Ovary (tissue), 9 donors: ENCODE results near the gene APEX2. TPM values are rescaled to one million over a fixed set of nuclear protein-coding genes. Genes with fewer than 3 reads are reported as not detected.

ENCODE experiments used
- DNase-seq, 5 donors: peaks; one replicate each; pipeline ENCODE4 v3.0.0-alpha.2; 2019 to 2020
- H3K27ac ChIP-seq, 2 donors: fragments of 200-600 bp; one replicate each; pipeline versions ENCODE4 v1.5.1 to v1.8.0; 2019 to 2022
- H3K27me3 ChIP-seq: fragments of 200-600 bp; one replicate; pipeline ENCODE4 v1.8.0; 2022
- H3K36me3 ChIP-seq: fragments of 200-600 bp; sonication (generic); one replicate; pipeline ENCODE4 v1.5.1; 2019
- H3K4me1 ChIP-seq: one replicate; pipeline ENCODE4 v1.8.1; 2013; ENCODE audit warnings: mild to moderate bottlenecking, moderate library complexity; ENCODE audit not compliant: insufficient read depth
- H3K4me3 ChIP-seq: fragments of 200-600 bp; sonication (generic); one replicate; pipeline ENCODE4 v1.5.1; 2017
- H3K9me3 ChIP-seq, 2 donors: fragments of 200-600 bp in 1 of 2; sonication (generic) in 1 of 2; one replicate each; pipeline versions ENCODE4 v1.5.1 to v1.8.1; 2013 to 2019; ENCODE audit warnings: mild to moderate bottlenecking in 1 of 2, moderate library complexity in 1 of 2
- EP300 ChIP-seq: sonication (generic); formaldehyde crosslinking; IDR thresholded peaks from one replicate; pipeline ENCODE4 v1.6.1; 2017; ENCODE audit warnings: antibody characterized with exemption
- POLR2A ChIP-seq: fragments of 450-650 bp; IDR thresholded peaks from one replicate; pipeline ENCODE4 v1.6.1; 2017; ENCODE audit warnings: antibody characterized with exemption, mild to moderate bottlenecking, moderate library complexity
- WGBS, 3 donors: extraction: QIAGEN DNeasy Blood & Tissue Kit in 1 of 3; methylation state at CpG; one replicate each; pipeline versions ENCODE4 v1.1.5 to v1.1.7; 2013 to 2017; 5-methylcytosine and 5-hydroxymethylcytosine counted together
- intact Hi-C, 4 donors: fragments of 100-400 bp; cut with DNase I; formaldehyde crosslinking; loops; one replicate each; pipeline versions ENCODE4 v1.11.0 to v1.15.1; 2022 to 2023
- polyA plus RNA-seq, 2 donors: library from polyadenylated mRNA; stranded (reverse); fragments of 200-250 nt in 1 of 2; fragments of 350-450 nt in 1 of 2; fragmentation: Illumina TruSeq in 1 of 2; extraction: RNeasy Lipid Tissue Mini Kit (QIAGEN cat#74804) in 1 of 2; gene quantifications; one replicate each; pipeline ENCODE4 v1.2.3, GENCODE V29; 2013 to 2014
- total RNA-seq, 7 donors: library from RNA; depleted of rRNA in 2 of 7; stranded (reverse); fragments of >200 nt in 2 of 7; fragmentation: NEBNext Ultra II Directional in 3 of 7; extraction: Animal tissue kit (Norgen Biotek cat#: 25700) in 3 of 7; gene quantifications; one replicate each; pipeline versions ENCODE4 v1.1.0 to v1.2.4, GENCODE V29; 2016 to 2023
- TF ChIP-seq, protein P1 (sequence below), 3 donors: fragments of 450-650 bp in 2 of 3; fragments of 200-600 bp in 1 of 3; IDR thresholded peaks; one replicate each; pipeline versions ENCODE4 v1.5.1 to v1.8.0; 2016 to 2022; ENCODE audit warnings: antibody characterized with exemption in 3 of 3, mild to moderate bottlenecking in 1 of 3
- donor health status: DM: no; HTN: no; CAD: no; lungs with moderate emphysema.
- donor health status: DM: no; HTN: no; CAD: no.
- donor health status: Bipolar disorder and iron deficiency.
- donor health status: DM: yes; HTN: yes; CAD: no.
- donor health status: DM: no; HTN: no; CAD: no.
- donor health status: DM: yes; HTN: yes; CAD: no.

The APEX2 gene
- total and polyA plus RNA-seq, 9 donors, result 8.7 to 18.5 (median 11.7) TPM

DNA sequence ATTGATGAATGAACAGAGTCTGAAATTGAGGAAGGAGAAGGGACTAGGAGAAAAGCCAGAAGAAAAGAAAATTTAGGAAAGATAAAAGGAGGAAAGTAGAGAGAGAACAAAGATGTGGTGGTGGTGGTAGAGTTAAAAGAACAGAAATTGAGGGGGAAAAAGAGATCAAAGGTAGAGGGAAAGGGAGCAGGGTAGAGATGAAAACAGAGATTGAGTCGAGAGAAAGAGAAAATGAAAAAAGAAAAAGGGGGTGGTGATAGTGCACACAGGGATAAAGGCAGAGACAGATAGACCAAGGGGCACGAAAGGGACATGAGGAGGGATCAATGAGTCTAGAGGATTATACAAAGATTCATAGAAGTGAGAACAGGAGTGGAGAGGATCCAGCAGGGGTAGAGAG, 26.7 kb downstream of the APEX2 start:
- Histone ChIP-seq H3K4me3 (no peak overlapping the region), H3K9me3 (no peaks in the 10 kb centered on the region), H3K27me3 (no peaks in the 10 kb centered on the region), H3K27ac (no peak overlapping the region), H3K36me3 (no peaks in the 10 kb centered on the region), H3K4me1 (no peaks in the 10 kb centered on the region)
- WGBS, 3 donors, result 56 to 63% (median 60%) methylated on average over 2 of the region's 2 CpGs
- DNase-seq, result no peak
- intact Hi-C loops, result no loop called here
- TF ChIP-seq EP300 (no peak), POLR2A (no peak)
- TF ChIP-seq, protein P1, sequence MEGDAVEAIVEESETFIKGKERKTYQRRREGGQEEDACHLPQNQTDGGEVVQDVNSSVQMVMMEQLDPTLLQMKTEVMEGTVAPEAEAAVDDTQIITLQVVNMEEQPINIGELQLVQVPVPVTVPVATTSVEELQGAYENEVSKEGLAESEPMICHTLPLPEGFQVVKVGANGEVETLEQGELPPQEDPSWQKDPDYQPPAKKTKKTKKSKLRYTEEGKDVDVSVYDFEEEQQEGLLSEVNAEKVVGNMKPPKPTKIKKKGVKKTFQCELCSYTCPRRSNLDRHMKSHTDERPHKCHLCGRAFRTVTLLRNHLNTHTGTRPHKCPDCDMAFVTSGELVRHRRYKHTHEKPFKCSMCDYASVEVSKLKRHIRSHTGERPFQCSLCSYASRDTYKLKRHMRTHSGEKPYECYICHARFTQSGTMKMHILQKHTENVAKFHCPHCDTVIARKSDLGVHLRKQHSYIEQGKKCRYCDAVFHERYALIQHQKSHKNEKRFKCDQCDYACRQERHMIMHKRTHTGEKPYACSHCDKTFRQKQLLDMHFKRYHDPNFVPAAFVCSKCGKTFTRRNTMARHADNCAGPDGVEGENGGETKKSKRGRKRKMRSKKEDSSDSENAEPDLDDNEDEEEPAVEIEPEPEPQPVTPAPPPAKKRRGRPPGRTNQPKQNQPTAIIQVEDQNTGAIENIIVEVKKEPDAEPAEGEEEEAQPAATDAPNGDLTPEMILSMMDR (IDR thresholded peaks at IDR 0.05), result no peak

DNA sequence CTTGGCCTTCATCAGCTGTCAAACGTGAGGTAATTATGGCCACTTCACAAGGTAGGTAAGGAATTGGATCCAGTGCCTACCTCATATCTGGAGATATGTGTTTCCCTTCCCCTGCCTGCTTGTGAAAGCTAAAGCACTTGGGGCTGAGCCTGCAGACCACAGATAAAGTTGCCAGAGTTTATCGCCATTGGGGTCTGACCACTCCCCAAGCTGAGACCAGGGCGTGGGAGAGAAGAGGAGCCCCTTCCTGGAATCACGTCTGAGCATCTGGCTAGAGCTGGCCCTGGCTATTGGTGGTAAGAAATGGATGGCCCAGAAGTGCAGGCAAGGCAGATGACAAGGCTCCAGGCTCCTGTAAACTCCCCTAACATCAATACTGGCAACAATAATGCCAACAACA, 27.9 kb downstream of the APEX2 start:
- WGBS, 3 donors, result 48 to 57% (median 56%) methylated on average over 4 of the region's 4 CpGs
- no peaks in the 10 kb centered on the region for H3K9me3 ChIP-seq
- no peak overlapping the region for H3K27ac ChIP-seq
- intact Hi-C loops, result no loop called here
- no peaks in the 10 kb centered on the region for H3K36me3 ChIP-seq
- DNase-seq, result no peak
- no peaks in the 10 kb centered on the region for H3K4me1 ChIP-seq
- no peak overlapping the region for H3K4me3 ChIP-seq
- TF ChIP-seq EP300, result no peak
- TF ChIP-seq POLR2A, result no peak
- TF ChIP-seq, protein P1 (IDR thresholded peaks at IDR 0.05), result no peak
- no peaks in the 10 kb centered on the region for H3K27me3 ChIP-seq

DNA sequence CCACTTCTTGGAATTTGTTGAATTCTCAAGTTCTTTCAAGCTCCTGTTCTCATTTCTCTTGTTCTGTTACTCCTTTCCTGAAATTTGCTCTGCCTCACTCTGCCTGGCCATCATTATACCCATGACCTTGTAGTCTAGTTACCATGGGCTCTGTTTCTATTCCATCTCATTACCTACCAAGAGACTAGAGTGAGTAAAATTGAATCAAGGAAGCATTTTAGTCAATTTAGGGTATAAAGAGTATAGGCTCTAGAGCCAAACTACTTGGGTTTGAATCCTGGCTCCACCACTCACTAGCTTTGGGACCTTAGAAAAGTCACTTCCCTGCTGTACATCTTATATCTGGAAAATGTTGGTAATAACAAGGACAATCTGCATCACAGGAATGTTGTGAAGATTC, 28.4 kb downstream of the APEX2 start:
- Histone ChIP-seq H3K4me3 (no peak overlapping the region), H3K4me1 (no peaks in the 10 kb centered on the region), H3K36me3 (no peaks in the 10 kb centered on the region), H3K27ac (no peak overlapping the region), H3K27me3 (no peaks in the 10 kb centered on the region), H3K9me3 (no peaks in the 10 kb centered on the region)
- no peak for TF ChIP-seq POLR2A
- TF ChIP-seq, protein P1 (IDR thresholded peaks at IDR 0.05), result no peak
- TF ChIP-seq EP300, result no peak
- intact Hi-C loops, result no loop called here
- DNase-seq, result no peak

DNA sequence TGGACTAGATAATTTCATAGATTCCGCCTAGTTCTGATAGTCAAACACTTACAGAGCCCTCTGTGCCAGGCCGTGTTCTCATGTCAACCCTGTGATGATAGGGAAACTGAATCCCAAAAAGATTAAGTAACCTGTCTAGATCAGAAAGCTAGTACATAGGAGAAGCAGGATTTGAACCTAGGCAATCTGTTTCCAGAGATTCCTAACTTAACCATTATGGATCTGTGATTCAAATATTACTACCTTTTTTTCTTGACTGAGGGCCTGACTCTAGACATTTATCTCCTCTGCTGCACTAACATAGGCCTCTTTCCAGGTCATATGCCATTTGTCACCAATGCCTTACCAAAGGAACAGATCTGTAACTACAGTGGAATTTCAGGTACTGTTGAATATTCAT, 29.1 kb downstream of the APEX2 start:
- TF ChIP-seq EP300, result no peak
- TF ChIP-seq POLR2A, result no peak
- TF ChIP-seq, protein P1 (IDR thresholded peaks at IDR 0.05), result no peak
- intact Hi-C loops, result no loop called here
- DNase-seq, result no peak
- Histone ChIP-seq H3K27ac (no peak overlapping the region), H3K4me1 (no peaks in the 10 kb centered on the region), H3K9me3 (no peaks in the 10 kb centered on the region), H3K36me3 (no peaks in the 10 kb centered on the region), H3K4me3 (no peak overlapping the region), H3K27me3 (no peaks in the 10 kb centered on the region)
- 55 to 70% (median 59%) methylated on average over 2 of the region's 2 CpGs for WGBS, 3 donors
